ENCODE data around the gene PBX4. TPM values are rescaled to one million over a fixed set of nuclear protein-coding genes. Genes with fewer than 3 reads are reported as not detected.
"Not testable (repeated sequence)": the region's sequence is repeated elsewhere in the genome, so short reads cannot be mapped to it uniquely, and the experiment has no call there.

PBX4 gene
- total RNA-seq: 10 to 100 TPM; 22.5 to 62.4 (median 38.4) TPM

- peak; percentile 98 to 99 for DNase-seq
- peaks cover 46% of the 10 kb centered on the region in 2 donors for H3K4me1 ChIP-seq
- 7 to 9% methylated on average over 39 to 49 of the region's 80 CpGs for WGBS, 2 donors
- no peaks in the 10 kb centered on the region for H3K36me3 ChIP-seq
- no peaks in the 10 kb centered on the region for H3K9me3 ChIP-seq
- peak within 1 kb of the TSS; percentile 90 to 95 (median 93) for H3K27ac ChIP-seq
- intact Hi-C loops (cut with DNase I): no loop called here
- TF ChIP-seq CTCF (IDR thresholded peaks at IDR 0.05) (no peak), POLR2A (IDR thresholded peaks at IDR 0.05) (peak; percentile 84 to 98)
- peak within 1 kb of the TSS; percentile 48 to 94 (median 73) for H3K4me3 ChIP-seq (replicated peaks in 1 of 3)
- no peaks in the 10 kb centered on the region for H3K27me3 ChIP-seq
Observed at GRCh38 chr19:19618219-19619051, at the start of gene PBX4. PBX4 (minus strand) TSS chr19:19618687; CDS start chr19:19618629, 58 bp downstream.

- WGBS, 2 donors: 94 to 98% methylated on average over 22 of the region's 22 CpGs
- intact Hi-C loops (cut with DNase I); H3K4me3 ChIP-seq (replicated peaks in 1 of 3); H3K36me3 ChIP-seq; DNase-seq; H3K27me3 ChIP-seq; H3K27ac ChIP-seq; H3K9me3 ChIP-seq: not testable (repeated sequence)
- H3K4me1 ChIP-seq: peaks cover 32% of the 10 kb centered on the region in 2 donors
Observed at GRCh38 chr19:19665420-19665948, 47.0 kb upstream of the PBX4 start.

- peak; percentile 99 for DNase-seq
- Histone ChIP-seq H3K36me3 (peaks cover 10 to 11% of the 10 kb centered on the region in 2 donors), H3K27me3 (no peaks in the 10 kb centered on the region), H3K9me3 (no peaks in the 10 kb centered on the region), H3K27ac (peak within 1 kb of the TSS; percentile 78 to 90 (median 84)), H3K4me1 (peaks cover 22% of the 10 kb centered on the region in 2 donors), H3K4me3 (replicated peaks in 1 of 3) (peak within 1 kb of the TSS; percentile 61 to 90 (median 89))
- TF ChIP-seq CTCF (IDR thresholded peaks at IDR 0.05): peak in 3 of 6 experiments; percentile 27 to 33 (median 29)
- TF ChIP-seq POLR2A (IDR thresholded peaks at IDR 0.05): peak in 1 of 2 donors; percentile 68
- 0% methylated on average over 9 to 33 of the region's 85 CpGs for WGBS, 2 donors
- intact Hi-C loops (cut with DNase I): no loop called here
Observed at GRCh38 chr19:19663256-19664120, 45.0 kb upstream of the PBX4 start, which contains the start of gene ATP13A1. ATP13A1 (minus strand) TSS chr19:19663676; CDS start chr19:19663666, 10 bp downstream.

- peak overlapping the region in 2 of 3 donors; percentile 37 to 90 for H3K27ac ChIP-seq
- peaks cover 17% of the 10 kb centered on the region in 2 donors for H3K4me1 ChIP-seq
- WGBS, 2 donors: 8 to 11% methylated on average over 7 to 15 of the region's 17 CpGs
- intact Hi-C loops (cut with DNase I): no loop called here
- H3K4me3 ChIP-seq (replicated peaks in 1 of 3): peak overlapping the region; percentile 61 to 90 (median 89)
- DNase-seq: no peak
- H3K9me3 ChIP-seq: no peaks in the 10 kb centered on the region
- TF ChIP-seq CTCF (IDR thresholded peaks at IDR 0.05) (no peak), POLR2A (IDR thresholded peaks at IDR 0.05) (no peak)
- peaks cover 15% of the 10 kb centered on the region in 2 donors for H3K36me3 ChIP-seq
- H3K27me3 ChIP-seq: no peaks in the 10 kb centered on the region
Observed at GRCh38 chr19:19662871-19663255, 44.4 kb upstream of the PBX4 start.

GRCh38 chr19:19662344-19662743, 43.9 kb upstream of the PBX4 start:
- peaks cover 17% of the 10 kb centered on the region in 2 donors for H3K4me1 ChIP-seq
- H3K36me3 ChIP-seq: peaks cover 15 to 21% of the 10 kb centered on the region in 2 donors
- 69 to 79% methylated on average over 8 of the region's 8 CpGs for WGBS, 2 donors
- H3K27ac ChIP-seq: no peak overlapping the region
- TF ChIP-seq CTCF (IDR thresholded peaks at IDR 0.05) (no peak), POLR2A (IDR thresholded peaks at IDR 0.05) (no peak)
- H3K4me3 ChIP-seq (replicated peaks in 1 of 3): peak overlapping the region in 1 of 3 donors; percentile 89
- H3K27me3 ChIP-seq: no peaks in the 10 kb centered on the region
- intact Hi-C loops (cut with DNase I): no loop called here
- H3K9me3 ChIP-seq: no peaks in the 10 kb centered on the region
- no peak for DNase-seq
